ENCODE data around the gene KCNH3.

The KCNH3 gene

GRCh38 chr12:49542592-49543160 is 3.8 kb downstream of the KCNH3 start:
- no peak for TF ChIP-seq CTCF (IDR thresholded peaks at IDR 0.05; ENCODE audit: low read depth, low read length)
- DNase-seq (ENCODE audit: extremely low read depth, low read depth) = no peak

DNA sequence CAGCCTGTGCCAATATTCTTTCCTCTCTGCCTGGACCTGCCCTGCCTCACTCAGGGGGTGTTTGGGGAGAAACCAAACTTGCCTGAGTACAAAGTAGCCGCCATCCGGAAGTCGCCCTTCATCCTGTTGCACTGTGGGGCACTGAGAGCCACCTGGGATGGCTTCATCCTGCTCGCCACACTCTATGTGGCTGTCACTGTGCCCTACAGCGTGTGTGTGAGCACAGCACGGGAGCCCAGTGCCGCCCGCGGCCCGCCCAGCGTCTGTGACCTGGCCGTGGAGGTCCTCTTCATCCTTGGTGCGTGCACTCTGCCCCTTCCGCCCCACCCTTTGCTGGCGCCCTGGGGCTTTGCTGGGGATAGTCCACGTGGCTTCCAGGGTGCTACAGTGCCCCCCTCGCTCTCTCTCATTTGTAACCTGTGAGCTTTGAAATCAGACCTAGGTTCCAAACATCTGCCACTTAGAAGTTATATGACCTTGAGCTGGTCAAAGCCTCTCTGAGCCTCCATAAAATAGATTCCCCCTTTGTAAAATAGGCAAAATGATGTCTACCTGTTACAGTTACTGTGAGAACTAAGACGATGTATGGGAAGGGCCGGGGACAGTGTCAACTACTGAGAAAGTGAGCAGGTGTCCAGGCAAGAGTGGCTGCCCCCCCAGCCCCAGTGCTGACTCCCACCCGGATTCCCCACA is 4.5 kb downstream of the KCNH3 start:
- no peak for DNase-seq (ENCODE audit: extremely low read depth, low read depth)
- no peak for TF ChIP-seq CTCF (IDR thresholded peaks at IDR 0.05; ENCODE audit: low read depth, low read length)

GRCh38 chr12:49543914-49544815 is 5.3 kb downstream of the KCNH3 start:
- DNase-seq (ENCODE audit: extremely low read depth, low read depth) = no peak
- TF ChIP-seq CTCF (IDR thresholded peaks at IDR 0.05; ENCODE audit: low read depth, low read length) = no peak

DNA sequence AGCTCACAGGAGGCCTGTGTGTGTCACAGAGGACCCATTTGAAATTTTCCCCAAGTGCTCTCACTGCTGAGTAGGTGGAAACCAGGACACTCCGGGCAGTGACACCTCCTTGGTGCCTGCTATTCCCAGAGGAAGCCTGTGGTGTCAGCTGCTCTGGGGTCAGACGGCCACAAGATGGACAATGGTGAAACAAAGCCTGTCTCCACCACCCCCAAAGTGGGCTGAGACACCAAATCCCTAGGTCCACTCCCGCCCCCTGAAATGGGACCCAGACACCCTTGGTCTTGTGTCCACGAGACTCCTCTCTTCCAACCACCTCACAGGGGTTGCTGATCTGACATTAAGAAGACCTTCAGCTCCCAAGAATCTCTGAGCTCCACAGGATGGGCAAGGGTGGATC is 7.0 kb downstream of the KCNH3 start:
- no peak for TF ChIP-seq CTCF (IDR thresholded peaks at IDR 0.05; ENCODE audit: low read depth, low read length)
- no peak for DNase-seq (ENCODE audit: extremely low read depth, low read depth)

DNA sequence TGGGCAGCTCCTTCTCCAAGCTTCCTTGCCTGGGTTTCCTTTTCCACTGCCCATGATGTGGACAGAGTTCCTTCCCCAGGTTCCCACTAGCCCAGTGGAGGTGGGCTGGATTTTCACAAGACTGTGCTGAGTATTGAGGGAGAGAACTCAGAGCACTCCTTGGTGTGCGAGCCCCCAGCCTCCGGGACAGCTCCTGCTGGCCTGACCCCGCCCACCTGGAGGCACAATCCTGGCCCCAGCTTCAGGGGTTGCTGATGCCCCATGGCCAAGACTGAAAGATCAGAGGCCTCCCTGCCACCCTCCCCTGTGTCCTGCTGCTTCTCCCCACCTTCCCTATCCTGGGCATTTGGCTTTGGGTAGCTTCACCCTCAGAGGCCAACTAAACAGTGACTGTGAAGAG is 7.7 kb downstream of the KCNH3 start:
- TF ChIP-seq CTCF (IDR thresholded peaks at IDR 0.05; ENCODE audit: low read depth, low read length) = no peak
- DNase-seq (ENCODE audit: extremely low read depth, low read depth) = no peak

GRCh38 chr12:49547090-49547690 is 8.4 kb downstream of the KCNH3 start:
- TF ChIP-seq CTCF (IDR thresholded peaks at IDR 0.05; ENCODE audit: low read depth, low read length) = no peak
- no peak for DNase-seq (ENCODE audit: extremely low read depth, low read depth)

Data from AG09319 (cell line).